Caco-2 (cell line): ENCODE measurements around the gene PPP1R13L. TPM values are rescaled to one million over a fixed set of nuclear protein-coding genes. Genes with fewer than 3 reads are reported as not detected.
A peak's percentile ranks its signal among the peaks of the same experiment; 100 is the strongest.

Source experiments
- BruUV-seq: library from RNA; stranded (reverse); fragments of 400-500 nt; replicated peaks from 2 replicates; lab custom pipeline; 2021; lab: Mats Ljungman, UMichigan
- CTCF ChIA-PET: fragments of 300-600 bp; sonication (Branson Sonifier 250); formaldehyde crosslinking; loops from one replicate; lab custom pipeline; 2022; ENCODE audit warnings: antibody characterized with exemption; lab: Charles Lee
- POLR2A ChIA-PET: fragments of 300-600 bp; sonication (Branson Sonifier 250); formaldehyde crosslinking; loops from one replicate; lab custom pipeline; 2022; ENCODE audit warnings: antibody characterized with exemption; lab: Charles Lee
- DNase-seq, 2 experiments: peaks; one replicate each; pipeline versions ENCODE4 v3.0.0 to v3.0.0-alpha.2; 2020 to 2022
- H3K27me3 ChIP-seq: replicated peaks from 2 replicates; pipeline ENCODE4 v1.6.0; 2011; ENCODE audit warnings: low read length; ENCODE audit not compliant: control insufficient read depth, insufficient read depth
- H3K36me3 ChIP-seq: 2 replicates; pipeline ENCODE4 v1.5.1; 2011; ENCODE audit warnings: low read length; ENCODE audit not compliant: control insufficient read depth, insufficient read depth
- H3K4me1 ChIP-seq: fragments of 250-450 bp; sonication (Bioruptor Pico); 2 replicates; pipeline ENCODE4 v1.5.1; 2020; ENCODE audit warnings: mild to moderate bottlenecking
- H3K4me3 ChIP-seq: 2 replicates; pipeline ENCODE4 v1.5.1; 2011; ENCODE audit warnings: low read depth, mild to moderate bottlenecking, control low read depth, low read length
- H3K9me3 ChIP-seq: fragments of 250-450 bp; sonication (Bioruptor Pico); 2 replicates; pipeline ENCODE4 v1.5.1; 2020; ENCODE audit warnings: mild to moderate bottlenecking, moderate library complexity
- H3K27ac Mint-ChIP-seq: one replicate; pipeline ENCODE4 v1.8.0; 2022; ENCODE audit warnings: mixed read lengths; ENCODE audit not compliant: unreplicated experiment
- H3K27me3 Mint-ChIP-seq: one replicate; pipeline ENCODE4 v1.8.0; 2022; ENCODE audit warnings: mixed read lengths; ENCODE audit not compliant: insufficient read depth, unreplicated experiment
- H3K36me3 Mint-ChIP-seq: one replicate; pipeline ENCODE4 v1.8.0; 2022; ENCODE audit warnings: mild to moderate bottlenecking, mixed read lengths; ENCODE audit not compliant: insufficient read depth, unreplicated experiment
- H3K4me1 Mint-ChIP-seq: one replicate; pipeline ENCODE4 v1.8.0; 2022; ENCODE audit warnings: low read depth, mixed read lengths; ENCODE audit not compliant: unreplicated experiment
- H3K4me3 Mint-ChIP-seq: one replicate; pipeline ENCODE4 v1.8.0; 2022; ENCODE audit warnings: mild to moderate bottlenecking, moderate library complexity, mixed read lengths; ENCODE audit not compliant: unreplicated experiment
- H3K9me3 Mint-ChIP-seq: one replicate; pipeline ENCODE4 v1.8.0; 2022; ENCODE audit warnings: mixed read lengths; ENCODE audit not compliant: unreplicated experiment
- intact Hi-C: fragments of 100-400 bp; cut with micrococcal nuclease; formaldehyde crosslinking; loops from one replicate; pipeline ENCODE4 v1.10.0; 2022; ENCODE audit not compliant: unreplicated experiment
- total RNA-seq: library from RNA; stranded (reverse); gene quantifications from 2 replicates; pipeline ENCODE4 v1.2.3, GENCODE V29; 2022
- TF ChIP-seq, protein P1 (sequence below), 2 experiments: fragments of 200-600 bp in 1 of 2; IDR thresholded peaks; 1 replicate in 1 of 2; 2 replicates in 1 of 2; pipeline versions ENCODE4 v1.5.1 to v1.8.0; 2011 to 2022; ENCODE audit warnings: antibody characterized with exemption in 1 of 2, control low read depth in 1 of 2, inconsistent platforms in 1 of 2, low read depth in 1 of 2, low read length in 1 of 2, mild to moderate bottlenecking in 1 of 2, moderate library complexity in 1 of 2; ENCODE audit not compliant: insufficient read depth in 1 of 2, severe bottlenecking in 1 of 2, unreplicated experiment in 1 of 2

The PPP1R13L gene
- total RNA-seq, 1 experiment from 2014 or later = 65.8 TPM

DNA sequence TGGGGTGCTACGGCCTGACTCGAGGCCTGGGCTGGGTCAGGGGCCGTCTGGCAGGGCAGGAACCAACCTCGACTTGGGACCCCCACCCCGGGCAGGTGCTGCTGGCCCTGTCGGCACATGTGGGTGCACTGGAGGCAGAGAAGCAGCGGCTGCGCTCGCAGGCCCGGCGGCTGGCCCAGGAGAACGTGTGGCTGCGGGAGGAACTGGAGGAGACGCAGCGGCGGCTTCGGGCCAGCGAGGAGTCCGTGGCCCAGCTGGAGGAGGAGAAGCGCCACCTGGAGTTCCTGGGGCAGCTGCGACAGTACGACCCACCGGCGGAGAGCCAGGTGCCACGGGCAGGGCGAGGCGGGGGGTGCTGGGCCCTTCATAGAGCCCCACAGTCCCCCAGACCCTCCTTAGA is 58.4 kb downstream of the PPP1R13L start:
- POLR2A ChIA-PET = no interaction called here
- no TSS peak for BruUV-seq

DNA sequence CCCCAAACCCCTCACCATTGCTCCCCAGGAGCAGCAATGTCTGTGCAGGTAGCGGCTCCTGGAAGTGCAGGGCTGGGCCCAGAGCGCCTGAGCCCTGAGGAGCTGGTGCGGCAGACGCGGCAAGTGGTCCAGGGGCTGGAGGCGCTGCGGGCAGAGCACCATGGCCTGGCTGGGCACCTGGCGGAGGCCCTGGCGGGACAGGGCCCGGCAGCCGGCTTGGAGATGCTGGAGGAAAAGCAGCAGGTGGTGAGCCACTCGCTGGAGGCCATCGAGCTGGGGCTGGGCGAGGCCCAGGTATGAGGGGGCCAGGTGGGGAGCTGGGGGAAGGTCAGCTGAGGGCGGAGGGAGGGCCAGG is 59.4 kb downstream of the PPP1R13L start:
- H3K9me3 Mint-ChIP-seq = no peaks in the 10 kb centered on the region
- Histone ChIP-seq H3K27me3 (no peaks in the 10 kb centered on the region), H3K4me3 (no peak overlapping the region), H3K36me3 (no peaks in the 10 kb centered on the region; the same call in 1 of the 2 replicates), H3K9me3 (no peaks in the 10 kb centered on the region), H3K4me1 (peaks cover 6% of the 10 kb centered on the region; the same call in 1 of the 2 replicates)
- peaks cover 13% of the 10 kb centered on the region for H3K4me1 Mint-ChIP-seq
- no TSS peak for BruUV-seq
- H3K36me3 Mint-ChIP-seq = peaks cover 29% of the 10 kb centered on the region
- intact Hi-C loops = no loop called here
- POLR2A ChIA-PET = no interaction called here
- no peak overlapping the region for H3K4me3 Mint-ChIP-seq
- no peak for DNase-seq
- TF ChIP-seq, protein P1, sequence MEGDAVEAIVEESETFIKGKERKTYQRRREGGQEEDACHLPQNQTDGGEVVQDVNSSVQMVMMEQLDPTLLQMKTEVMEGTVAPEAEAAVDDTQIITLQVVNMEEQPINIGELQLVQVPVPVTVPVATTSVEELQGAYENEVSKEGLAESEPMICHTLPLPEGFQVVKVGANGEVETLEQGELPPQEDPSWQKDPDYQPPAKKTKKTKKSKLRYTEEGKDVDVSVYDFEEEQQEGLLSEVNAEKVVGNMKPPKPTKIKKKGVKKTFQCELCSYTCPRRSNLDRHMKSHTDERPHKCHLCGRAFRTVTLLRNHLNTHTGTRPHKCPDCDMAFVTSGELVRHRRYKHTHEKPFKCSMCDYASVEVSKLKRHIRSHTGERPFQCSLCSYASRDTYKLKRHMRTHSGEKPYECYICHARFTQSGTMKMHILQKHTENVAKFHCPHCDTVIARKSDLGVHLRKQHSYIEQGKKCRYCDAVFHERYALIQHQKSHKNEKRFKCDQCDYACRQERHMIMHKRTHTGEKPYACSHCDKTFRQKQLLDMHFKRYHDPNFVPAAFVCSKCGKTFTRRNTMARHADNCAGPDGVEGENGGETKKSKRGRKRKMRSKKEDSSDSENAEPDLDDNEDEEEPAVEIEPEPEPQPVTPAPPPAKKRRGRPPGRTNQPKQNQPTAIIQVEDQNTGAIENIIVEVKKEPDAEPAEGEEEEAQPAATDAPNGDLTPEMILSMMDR (IDR thresholded peaks at IDR 0.05; ENCODE audit: insufficient read depth in 1 of 2, low read depth in 1 of 2, low read length in 1 of 2, severe bottlenecking in 1 of 2, unreplicated experiment in 1 of 2) = no peak
- no peaks in the 10 kb centered on the region for H3K27me3 Mint-ChIP-seq
- CTCF ChIA-PET = no interaction called here
- H3K27ac Mint-ChIP-seq = no peak overlapping the region

More for the DNA sequence above, 58.4 kb downstream of the PPP1R13L start:
- TF ChIP-seq, protein P1 (IDR thresholded peaks at IDR 0.05; ENCODE audit: insufficient read depth in 1 of 2, low read depth in 1 of 2, low read length in 1 of 2, severe bottlenecking in 1 of 2, unreplicated experiment in 1 of 2) = no peak
- DNase-seq = no peak
- Mint-ChIP-seq H3K27ac (no peak overlapping the region), H3K36me3 (peaks cover 39% of the 10 kb centered on the region), H3K27me3 (no peaks in the 10 kb centered on the region), H3K4me1 (peaks cover 13% of the 10 kb centered on the region), H3K4me3 (no peak overlapping the region), H3K9me3 (no peaks in the 10 kb centered on the region)
- Histone ChIP-seq H3K4me3 (no peak overlapping the region), H3K4me1 (peaks cover 6% of the 10 kb centered on the region; the same call in 1 of the 2 replicates), H3K36me3 (no peaks in the 10 kb centered on the region; the same call in 1 of the 2 replicates), H3K27me3 (no peaks in the 10 kb centered on the region), H3K9me3 (no peaks in the 10 kb centered on the region)
- CTCF ChIA-PET = no interaction called here
- intact Hi-C loops = no loop called here

DNA sequence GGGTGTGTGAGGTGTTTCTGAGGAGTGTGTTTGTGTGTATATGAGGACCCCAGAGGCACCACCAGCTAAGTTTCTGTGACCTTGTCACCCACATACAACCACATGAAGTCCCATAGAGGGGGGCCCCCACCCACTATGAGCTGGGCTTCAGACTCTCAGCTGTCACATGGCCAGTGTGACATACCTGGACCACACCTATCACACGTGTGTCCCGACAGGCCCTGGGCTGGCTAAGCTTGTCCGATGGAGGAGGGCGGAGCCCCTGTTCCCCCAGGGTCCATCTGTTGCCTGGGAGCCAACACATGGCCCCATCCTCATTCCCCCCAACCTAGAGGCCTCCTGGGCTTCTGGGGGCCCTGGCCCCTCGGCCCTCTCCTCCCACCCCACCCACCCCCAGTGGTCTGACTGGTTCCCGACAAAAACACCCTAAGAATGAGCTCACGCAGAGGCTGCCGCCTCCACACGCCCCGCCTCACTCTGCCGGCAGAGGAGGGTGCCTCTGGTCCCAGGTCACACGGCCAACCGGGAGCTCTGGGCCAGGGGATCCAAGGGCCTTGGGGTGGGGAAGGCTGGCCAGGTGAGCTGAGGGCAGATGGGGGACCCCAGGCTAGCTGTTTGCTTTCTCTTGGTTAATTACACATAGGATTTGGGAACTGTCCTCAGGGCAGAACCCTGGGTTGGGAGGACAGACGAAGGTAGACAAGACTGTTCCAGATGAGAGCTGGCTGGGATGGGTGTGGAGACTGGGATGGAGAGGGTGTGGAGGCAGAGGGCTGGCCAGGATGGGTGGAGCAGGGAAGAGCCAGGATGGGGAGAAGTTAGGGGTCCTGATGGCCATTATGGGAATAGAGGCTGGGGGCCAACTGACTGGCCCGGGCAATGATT is 60.0 kb downstream of the PPP1R13L start:
- Histone ChIP-seq H3K9me3 (no peaks in the 10 kb centered on the region), H3K4me1 (peaks cover 6% of the 10 kb centered on the region; the same call in 1 of the 2 replicates), H3K36me3 (no peaks in the 10 kb centered on the region; the same call in 1 of the 2 replicates), H3K4me3 (no peak overlapping the region), H3K27me3 (no peaks in the 10 kb centered on the region)
- H3K4me3 Mint-ChIP-seq = no peak overlapping the region
- POLR2A ChIA-PET = no interaction called here
- BruUV-seq = no TSS peak
- H3K9me3 Mint-ChIP-seq = no peaks in the 10 kb centered on the region
- peaks cover 13% of the 10 kb centered on the region for H3K4me1 Mint-ChIP-seq
- intact Hi-C loops = no loop called here
- peaks cover 26% of the 10 kb centered on the region for H3K36me3 Mint-ChIP-seq
- H3K27ac Mint-ChIP-seq = no peak overlapping the region
- H3K27me3 Mint-ChIP-seq = no peaks in the 10 kb centered on the region
- CTCF ChIA-PET = interaction anchor here (0.6 kb wide), 3 partner anchors 29 to 253 kb away, joined by 3 read pairs; no protein-coding TSS in a partner anchor
- TF ChIP-seq, protein P1 (IDR thresholded peaks at IDR 0.05; ENCODE audit: insufficient read depth in 1 of 2, low read depth in 1 of 2, low read length in 1 of 2, severe bottlenecking in 1 of 2, unreplicated experiment in 1 of 2) = no peak
- peak in 1 of 2 experiments; percentile 26 for DNase-seq
